CD14-positive monocyte (primary cell): Measurements from ENCODE around the gene OXNAD1. TPM values are rescaled to one million over a fixed set of nuclear protein-coding genes. Genes with fewer than 3 reads are reported as not detected.
A peak's percentile ranks its signal among the peaks of the same experiment; 100 is the strongest.

ENCODE experiments used
- DNase-seq, 3 donors: peaks; one replicate each; pipeline ENCODE4 v3.0.0-alpha.2; 2011 to 2022
- H2AFZ ChIP-seq: 2 replicates; pipeline ENCODE4 v1.6.0; 2012; ENCODE audit warnings: mild to moderate bottlenecking, low read depth, low read length, inconsistent platforms; ENCODE audit not compliant: insufficient read depth, poor library complexity, severe bottlenecking
- H3K27ac ChIP-seq, 2 donors: 1 replicate in 1 of 2; 2 replicates in 1 of 2; pipeline ENCODE4 v1.5.1; 2012 to 2013; ENCODE audit warnings: low read length in 2 of 2, control low read depth in 1 of 2, inconsistent platforms in 1 of 2, low read depth in 1 of 2, mild to moderate bottlenecking in 1 of 2
- H3K27me3 ChIP-seq, 2 donors: one replicate each; pipeline versions ENCODE4 v1.6.0 to v1.6.1; 2011 to 2013; ENCODE audit warnings: low read length in 2 of 2; ENCODE audit not compliant: control insufficient read depth in 2 of 2, insufficient read depth in 2 of 2
- H3K36me3 ChIP-seq, 2 donors: replicated peaks in 1 of 2; 1 replicate in 1 of 2; 2 replicates in 1 of 2; pipeline versions ENCODE4 v1.5.1 to v1.6.1; 2012 to 2013; ENCODE audit warnings: low read length in 2 of 2, control low read depth in 1 of 2, inconsistent platforms in 1 of 2, mild to moderate bottlenecking in 1 of 2; ENCODE audit not compliant: insufficient read depth in 2 of 2, control insufficient read depth in 1 of 2
- H3K4me1 ChIP-seq, 2 donors: 1 replicate in 1 of 2; 2 replicates in 1 of 2; pipeline versions ENCODE4 v1.5.1 to v1.6.1; 2012 to 2013; ENCODE audit warnings: low read length in 2 of 2, control low read depth in 1 of 2, inconsistent platforms in 1 of 2, mild to moderate bottlenecking in 1 of 2, moderate library complexity in 1 of 2; ENCODE audit not compliant: insufficient read depth in 2 of 2, control insufficient read depth in 1 of 2
- H3K4me2 ChIP-seq: replicated peaks from 2 replicates; pipeline ENCODE3; 2012; ENCODE audit warnings: low read length, moderate library complexity, mild to moderate bottlenecking; ENCODE audit not compliant: poor library complexity, severe bottlenecking; ENCODE audit errors: extremely low read depth
- H3K4me3 ChIP-seq, 3 experiments: fragments of 200-600 bp in 1 of 3; sonication (generic) in 1 of 3; replicated peaks in 1 of 3; 1 replicate in 2 of 3; 2 replicates in 1 of 3; pipeline ENCODE4 v1.5.1; 2011 to 2013; ENCODE audit warnings: low read length in 3 of 3, mild to moderate bottlenecking in 3 of 3, control low read depth in 2 of 3, low read depth in 2 of 3, inconsistent platforms in 1 of 3, moderate library complexity in 1 of 3
- H3K79me2 ChIP-seq: 2 replicates; pipeline ENCODE4 v1.6.0; 2012; ENCODE audit warnings: mild to moderate bottlenecking, control low read depth, inconsistent platforms, low read length, moderate library complexity; ENCODE audit not compliant: insufficient read depth
- H3K9ac ChIP-seq: 2 replicates; pipeline ENCODE4 v1.6.0; 2017; ENCODE audit warnings: low read length, mild to moderate bottlenecking; ENCODE audit not compliant: insufficient read depth, poor library complexity, severe bottlenecking
- H3K9me3 ChIP-seq, 2 donors: replicated peaks in 1 of 2; 1 replicate in 1 of 2; 2 replicates in 1 of 2; pipeline versions ENCODE4 v1.5.1 to v1.6.1; 2012 to 2013; ENCODE audit warnings: low read length in 2 of 2, control low read depth in 1 of 2; ENCODE audit not compliant: control insufficient read depth in 1 of 2, insufficient read depth in 1 of 2
- H4K20me1 ChIP-seq: 2 replicates; pipeline ENCODE4 v1.6.0; 2012; ENCODE audit warnings: mild to moderate bottlenecking, low read length, control low read depth, moderate library complexity; ENCODE audit not compliant: insufficient read depth
- H3K27ac Mint-ChIP-seq, 7 donors: one replicate each; pipeline ENCODE4 v1.8.0; 2020; ENCODE audit warnings: mild to moderate bottlenecking in 7 of 7, mixed read lengths in 7 of 7, moderate library complexity in 6 of 7, inconsistent platforms in 2 of 7
- H3K27me3 Mint-ChIP-seq, 3 donors: one replicate each; pipeline ENCODE4 v1.8.0; 2021 to 2022; ENCODE audit warnings: low read depth in 3 of 3, mild to moderate bottlenecking in 3 of 3, mixed read lengths in 3 of 3, moderate library complexity in 3 of 3, inconsistent platforms in 1 of 3
- H3K36me3 Mint-ChIP-seq, 2 donors: one replicate each; pipeline ENCODE4 v1.8.0; 2020; ENCODE audit warnings: mixed read lengths in 2 of 2, inconsistent platforms in 1 of 2, mild to moderate bottlenecking in 1 of 2
- H3K4me1 Mint-ChIP-seq: one replicate; pipeline ENCODE4 v1.8.0; 2020; ENCODE audit warnings: mild to moderate bottlenecking, mixed read lengths
- H3K4me3 Mint-ChIP-seq, 2 donors: one replicate each; pipeline ENCODE4 v1.8.0; 2020; ENCODE audit warnings: mild to moderate bottlenecking in 2 of 2, mixed read lengths in 2 of 2, moderate library complexity in 1 of 2
- H3K9me3 Mint-ChIP-seq, 7 donors: one replicate each; pipeline ENCODE4 v1.8.0; 2020 to 2022; ENCODE audit warnings: mixed read lengths in 7 of 7, mild to moderate bottlenecking in 6 of 7, moderate library complexity in 6 of 7, inconsistent platforms in 2 of 7
- WGBS: methylation state at CpG from one replicate; pipeline ENCODE4 v1.1.5; 2013; ENCODE audit warnings: missing lambda C conversion rate; ENCODE audit not compliant: insufficient coverage; 5-methylcytosine and 5-hydroxymethylcytosine counted together
- intact Hi-C, 2 donors: fragments of 100-400 bp; cut with micrococcal nuclease; formaldehyde crosslinking; loops; one replicate each; pipeline versions ENCODE4 v1.15.0 to v1.15.1; 2023
- polyA plus RNA-seq, 3 donors: library from polyadenylated mRNA; depleted of rRNA in 1 of 3; unstranded in 2 of 3; stranded (reverse) in 1 of 3; fragments of 300-500 nt in 2 of 3; fragments of >200 nt in 1 of 3; fragmentation: Illumina TruSeq in 2 of 3; gene quantifications; 1 replicate in 2 of 3; 2 replicates in 1 of 3; pipeline ENCODE4 v1.2.3, GENCODE V29; 2012 to 2021
- TF ChIP-seq, protein P1 (sequence below): fragments of 200-600 bp; IDR thresholded peaks from one replicate; pipeline ENCODE4 v1.8.0; 2022; ENCODE audit warnings: antibody characterized with exemption, mild to moderate bottlenecking

Gene OXNAD1
- polyA plus RNA-seq, 3 donors: 3.7 to 5.1 (median 4.4) TPM

DNA sequence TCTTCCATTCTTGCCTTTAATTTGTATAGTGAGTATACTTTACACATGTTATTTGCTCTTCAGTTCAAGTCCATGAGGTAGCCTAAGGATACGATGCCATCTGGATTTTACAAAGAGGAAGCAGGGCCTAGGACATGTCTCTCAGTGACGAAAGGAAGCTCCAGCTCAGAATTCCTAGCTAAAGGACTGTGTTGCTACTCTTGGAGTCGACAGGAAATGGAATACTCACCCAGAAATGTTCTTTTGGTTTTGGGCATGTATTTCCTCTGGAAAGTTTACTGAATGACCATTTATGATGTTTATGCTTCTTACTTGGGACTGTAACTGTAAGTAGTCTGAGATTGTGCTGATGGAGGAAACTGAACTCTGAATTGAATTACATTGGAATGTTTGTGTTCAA is 12.5 kb downstream of the OXNAD1 start:
- Histone ChIP-seq H3K4me2 (no peak overlapping the region), H3K4me1 (no peaks in the 10 kb centered on the region), H3K79me2 (no peaks in the 10 kb centered on the region), H3K9me3 (no peaks in the 10 kb centered on the region), H3K27ac (no peak overlapping the region), H2AFZ (no peak overlapping the region), H3K4me3 (no peak overlapping the region), H3K9ac (no peak overlapping the region), H3K27me3 (no peaks in the 10 kb centered on the region), H3K36me3 (peaks cover 43 to 68% of the 10 kb centered on the region in 2 donors), H4K20me1 (no peaks in the 10 kb centered on the region)
- intact Hi-C loops: no loop called here
- 92% methylated on average over 3 of the region's 3 CpGs for WGBS
- no peaks in the 10 kb centered on the region for H3K27me3 Mint-ChIP-seq
- no peaks in the 10 kb centered on the region for H3K9me3 Mint-ChIP-seq
- no peak for DNase-seq
- peaks cover 35 to 44% of the 10 kb centered on the region in 2 donors for H3K36me3 Mint-ChIP-seq
- H3K4me3 Mint-ChIP-seq: no peak overlapping the region
- peak overlapping the region in 1 of 7 donors; percentile 19 for H3K27ac Mint-ChIP-seq
- H3K4me1 Mint-ChIP-seq: no peaks in the 10 kb centered on the region
- TF ChIP-seq, protein P1, sequence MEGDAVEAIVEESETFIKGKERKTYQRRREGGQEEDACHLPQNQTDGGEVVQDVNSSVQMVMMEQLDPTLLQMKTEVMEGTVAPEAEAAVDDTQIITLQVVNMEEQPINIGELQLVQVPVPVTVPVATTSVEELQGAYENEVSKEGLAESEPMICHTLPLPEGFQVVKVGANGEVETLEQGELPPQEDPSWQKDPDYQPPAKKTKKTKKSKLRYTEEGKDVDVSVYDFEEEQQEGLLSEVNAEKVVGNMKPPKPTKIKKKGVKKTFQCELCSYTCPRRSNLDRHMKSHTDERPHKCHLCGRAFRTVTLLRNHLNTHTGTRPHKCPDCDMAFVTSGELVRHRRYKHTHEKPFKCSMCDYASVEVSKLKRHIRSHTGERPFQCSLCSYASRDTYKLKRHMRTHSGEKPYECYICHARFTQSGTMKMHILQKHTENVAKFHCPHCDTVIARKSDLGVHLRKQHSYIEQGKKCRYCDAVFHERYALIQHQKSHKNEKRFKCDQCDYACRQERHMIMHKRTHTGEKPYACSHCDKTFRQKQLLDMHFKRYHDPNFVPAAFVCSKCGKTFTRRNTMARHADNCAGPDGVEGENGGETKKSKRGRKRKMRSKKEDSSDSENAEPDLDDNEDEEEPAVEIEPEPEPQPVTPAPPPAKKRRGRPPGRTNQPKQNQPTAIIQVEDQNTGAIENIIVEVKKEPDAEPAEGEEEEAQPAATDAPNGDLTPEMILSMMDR: no peak

DNA sequence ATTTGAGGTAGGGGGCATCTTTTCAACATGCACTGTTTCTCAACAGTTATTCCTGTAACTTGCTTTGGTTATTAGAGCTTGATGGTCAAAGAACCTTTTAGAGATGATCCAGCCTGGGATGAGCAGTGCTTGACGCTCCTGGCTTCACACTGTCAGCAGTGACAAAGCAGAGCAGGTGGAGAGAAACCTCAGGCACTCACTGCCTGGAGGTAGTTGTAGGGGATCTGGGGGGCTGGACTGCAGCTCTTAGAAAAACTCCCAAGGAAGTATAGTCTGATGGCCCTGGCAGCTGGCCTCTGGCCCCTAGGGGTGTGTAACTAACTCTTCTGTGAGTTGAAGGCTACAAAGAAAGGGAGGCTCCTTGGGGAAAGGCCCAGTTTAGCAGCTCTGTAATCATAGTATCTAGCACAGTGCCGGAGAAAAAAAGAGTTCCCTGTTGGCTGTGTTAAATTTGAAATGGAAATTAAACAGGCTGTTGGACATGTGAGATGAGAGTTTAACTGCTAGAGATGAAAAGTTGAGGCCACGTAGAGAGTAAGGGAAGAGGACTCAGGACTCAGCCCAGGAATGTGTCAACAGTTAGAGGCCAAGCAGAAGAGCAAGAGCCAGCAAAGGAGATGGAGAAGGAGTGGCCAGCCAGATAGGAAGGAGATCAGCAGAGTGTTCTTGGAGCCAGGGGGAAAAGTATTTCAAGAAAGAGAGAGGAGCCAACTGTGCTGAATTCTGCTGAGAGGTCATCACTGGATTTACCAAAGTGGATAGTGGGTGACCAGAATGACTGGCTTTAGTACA is 14.2 kb downstream of the OXNAD1 start:
- intact Hi-C loops: no loop called here
- H3K27me3 ChIP-seq: no peaks in the 10 kb centered on the region

More for the DNA sequence above, 14.2 kb downstream of the OXNAD1 start:
- no peak overlapping the region for H3K27ac ChIP-seq
- H2AFZ ChIP-seq: no peak overlapping the region
- H3K4me1 Mint-ChIP-seq: no peaks in the 10 kb centered on the region
- H3K27ac Mint-ChIP-seq: no peak overlapping the region
- no peak overlapping the region for H3K4me3 Mint-ChIP-seq
- no peak overlapping the region for H3K9ac ChIP-seq
- H4K20me1 ChIP-seq: no peaks in the 10 kb centered on the region
- peaks cover 41 to 71% of the 10 kb centered on the region in 2 donors for H3K36me3 ChIP-seq
- H3K4me3 ChIP-seq: no peak overlapping the region
- no peaks in the 10 kb centered on the region for H3K9me3 ChIP-seq
- 98% methylated on average over 3 of the region's 3 CpGs for WGBS
- TF ChIP-seq, protein P1: no peak
- no peaks in the 10 kb centered on the region for H3K27me3 Mint-ChIP-seq
- no peaks in the 10 kb centered on the region for H3K79me2 ChIP-seq
- no peak for DNase-seq
- H3K36me3 Mint-ChIP-seq: peaks cover 39 to 45% of the 10 kb centered on the region in 2 donors
- no peak overlapping the region for H3K4me2 ChIP-seq
- H3K9me3 Mint-ChIP-seq: no peaks in the 10 kb centered on the region
- no peaks in the 10 kb centered on the region for H3K4me1 ChIP-seq
